Measurements from ENCODE around the gene MACF1. TPM values are rescaled to one million over a fixed set of nuclear protein-coding genes. Genes with fewer than 3 reads are reported as not detected.
"Not testable (repeated sequence)": the region's sequence is repeated elsewhere in the genome, so short reads cannot be mapped to it uniquely, and the experiment has no call there.

Gene MACF1
- total RNA-seq, 1 experiment from 2014 or later, result 189 TPM

DNA sequence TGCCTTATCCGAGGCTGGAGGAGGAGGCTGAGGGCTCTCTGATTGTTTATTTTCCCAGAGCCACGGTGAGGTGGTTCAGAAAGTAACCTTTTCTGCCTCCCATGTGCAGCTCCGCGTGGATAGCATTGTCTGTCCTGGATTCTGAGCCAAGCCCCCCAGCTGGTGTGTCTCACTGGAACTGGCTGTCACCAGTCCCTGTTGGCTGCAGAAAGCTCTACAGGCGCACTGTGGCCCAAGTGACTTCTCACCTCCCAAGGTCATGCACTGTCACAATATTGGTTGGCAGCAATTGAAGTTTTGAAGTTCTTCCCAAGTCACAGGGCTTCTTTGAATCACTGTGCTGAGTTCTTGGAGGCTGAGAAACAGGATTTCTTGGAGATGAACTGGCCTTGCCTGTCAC lies 295.2 kb downstream of the MACF1 start:
- Histone ChIP-seq H3K4me2 (no peak overlapping the region), H3K79me2 (ENCODE audit: low read depth) (no peaks in the 10 kb centered on the region), H3K9me3 (ENCODE audit: insufficient read depth, low read depth) (no peaks in the 10 kb centered on the region), H3K36me3 (ENCODE audit: low read depth) (no peaks in the 10 kb centered on the region), H3K27ac (no peak overlapping the region), H2AFZ (no peak overlapping the region), H3F3A (ENCODE audit: insufficient read depth, low read depth) (no peaks in the 10 kb centered on the region), H3K4me3 (no peak overlapping the region), H3K27me3 (ENCODE audit: insufficient read depth, low read depth) (no peaks in the 10 kb centered on the region), H3K9me2 (ENCODE audit: insufficient read depth) (no peaks in the 10 kb centered on the region), H4K20me1 (ENCODE audit: insufficient read depth) (no peaks in the 10 kb centered on the region), H3K4me1 (replicated peaks; ENCODE audit: insufficient read depth) (peaks cover 9% of the 10 kb centered on the region; the same call in 1 of the 2 replicates)
- DNase-seq, result no peak
- ChIA-PET POLR2A (ENCODE audit: unreplicated experiment) (no interaction called here), CTCF (no interaction called here)
- BruUV-seq (replicated peaks), result no TSS peak
- TF ChIP-seq EZH2 (IDR thresholded peaks at IDR 0.05; ENCODE audit: low read depth), result no peak
- TF ChIP-seq, protein P1, sequence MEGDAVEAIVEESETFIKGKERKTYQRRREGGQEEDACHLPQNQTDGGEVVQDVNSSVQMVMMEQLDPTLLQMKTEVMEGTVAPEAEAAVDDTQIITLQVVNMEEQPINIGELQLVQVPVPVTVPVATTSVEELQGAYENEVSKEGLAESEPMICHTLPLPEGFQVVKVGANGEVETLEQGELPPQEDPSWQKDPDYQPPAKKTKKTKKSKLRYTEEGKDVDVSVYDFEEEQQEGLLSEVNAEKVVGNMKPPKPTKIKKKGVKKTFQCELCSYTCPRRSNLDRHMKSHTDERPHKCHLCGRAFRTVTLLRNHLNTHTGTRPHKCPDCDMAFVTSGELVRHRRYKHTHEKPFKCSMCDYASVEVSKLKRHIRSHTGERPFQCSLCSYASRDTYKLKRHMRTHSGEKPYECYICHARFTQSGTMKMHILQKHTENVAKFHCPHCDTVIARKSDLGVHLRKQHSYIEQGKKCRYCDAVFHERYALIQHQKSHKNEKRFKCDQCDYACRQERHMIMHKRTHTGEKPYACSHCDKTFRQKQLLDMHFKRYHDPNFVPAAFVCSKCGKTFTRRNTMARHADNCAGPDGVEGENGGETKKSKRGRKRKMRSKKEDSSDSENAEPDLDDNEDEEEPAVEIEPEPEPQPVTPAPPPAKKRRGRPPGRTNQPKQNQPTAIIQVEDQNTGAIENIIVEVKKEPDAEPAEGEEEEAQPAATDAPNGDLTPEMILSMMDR (conservative IDR thresholded peaks at IDR 0.05), result no peak
- intact Hi-C loops (cut with micrococcal nuclease; ENCODE audit: unreplicated experiment), result loop anchor here (10.0 kb wide), 1 partner anchor 155 kb away; no protein-coding TSS in a partner anchor

DNA sequence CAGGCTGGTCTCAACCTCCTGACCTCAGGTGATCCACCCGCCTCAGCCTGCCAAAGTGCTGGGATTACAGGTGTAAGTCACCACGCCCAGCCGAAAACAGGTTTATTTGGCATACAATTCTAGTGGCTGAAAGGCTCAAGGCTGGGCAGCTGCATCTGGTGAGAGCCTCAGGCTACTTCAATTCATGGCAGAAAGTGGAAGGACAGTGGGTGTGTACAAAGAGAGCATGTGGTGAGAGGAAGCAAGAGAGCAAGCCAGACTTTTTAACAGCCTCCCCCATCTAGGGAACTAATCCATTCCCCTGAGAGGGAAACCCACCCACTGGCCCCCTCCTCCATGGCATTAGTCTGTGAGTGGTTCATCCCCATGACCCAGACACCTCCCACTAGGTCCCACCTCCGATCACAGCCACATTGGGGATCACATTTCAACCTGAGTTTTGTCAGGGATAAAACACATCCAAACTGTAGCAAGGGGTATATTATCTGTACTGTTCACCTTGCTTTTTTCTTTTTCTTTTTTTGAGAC lies 296.4 kb downstream of the MACF1 start:
- TF ChIP-seq EZH2 (IDR thresholded peaks at IDR 0.05; ENCODE audit: low read depth), result no peak
- TF ChIP-seq, protein P1 (conservative IDR thresholded peaks at IDR 0.05), result no peak
- Histone ChIP-seq H3K4me3 (no peak overlapping the region), H3K9me2 (ENCODE audit: insufficient read depth) (no peaks in the 10 kb centered on the region), H3K36me3 (ENCODE audit: low read depth) (no peaks in the 10 kb centered on the region), H3K4me1 (replicated peaks; ENCODE audit: insufficient read depth) (peaks cover 9% of the 10 kb centered on the region; the same call in 1 of the 2 replicates), H3K4me2 (no peak overlapping the region), H3K79me2 (ENCODE audit: low read depth) (no peaks in the 10 kb centered on the region), H3F3A (ENCODE audit: insufficient read depth, low read depth) (no peaks in the 10 kb centered on the region), H4K20me1 (ENCODE audit: insufficient read depth) (no peaks in the 10 kb centered on the region), H3K27ac (no peak overlapping the region), H2AFZ (no peak overlapping the region), H3K27me3 (ENCODE audit: insufficient read depth, low read depth) (no peaks in the 10 kb centered on the region), H3K9me3 (ENCODE audit: insufficient read depth, low read depth) (no peaks in the 10 kb centered on the region)
- BruUV-seq (replicated peaks), result no TSS peak
- peak; percentile 33 to 72 for DNase-seq
- CTCF ChIA-PET, result interaction anchor here (0.6 kb wide), 1 partner anchor 201 kb away, joined by 3 read pairs; no protein-coding TSS in a partner anchor
- intact Hi-C loops (cut with micrococcal nuclease; ENCODE audit: unreplicated experiment), result loop anchor here (10.0 kb wide), 1 partner anchor 154 kb away; no protein-coding TSS in a partner anchor
- POLR2A ChIA-PET (ENCODE audit: unreplicated experiment), result interaction anchor here (0.6 kb wide), 1 partner anchor 641 kb away, joined by 5 read pairs; the partner anchor contains the start of gene RRAGC

DNA sequence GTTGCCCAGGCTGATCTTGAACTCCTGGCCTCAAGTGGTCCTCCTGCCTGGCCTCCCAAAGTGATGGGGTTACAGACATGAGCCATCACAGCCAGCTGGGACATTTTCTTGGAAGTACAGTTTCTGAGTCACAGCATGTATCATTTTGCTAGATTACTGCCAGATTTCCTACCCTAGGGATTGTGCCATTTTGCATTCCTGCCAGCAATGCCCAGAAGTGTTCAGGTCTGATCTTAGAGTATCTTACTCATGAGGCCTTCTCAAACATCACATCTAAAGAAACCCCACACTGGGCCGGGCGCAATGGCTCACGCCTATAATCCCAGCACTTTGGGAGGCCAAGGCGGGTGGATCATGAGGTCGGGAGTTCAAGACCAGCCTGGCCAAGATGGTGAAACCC lies 297.2 kb downstream of the MACF1 start:
- H4K20me1 ChIP-seq (ENCODE audit: insufficient read depth), result no peaks in the 10 kb centered on the region
- BruUV-seq (replicated peaks), result no TSS peak
- no peak overlapping the region for H2AFZ ChIP-seq
- no peak overlapping the region for H3K27ac ChIP-seq
- POLR2A ChIA-PET (ENCODE audit: unreplicated experiment), result interaction anchor here (0.6 kb wide), 1 partner anchor 642 kb away, joined by 5 read pairs; the partner anchor contains the start of gene RRAGC
- no peaks in the 10 kb centered on the region for H3K27me3 ChIP-seq (ENCODE audit: insufficient read depth, low read depth)
- no peak for DNase-seq
- no peak overlapping the region for H3K4me2 ChIP-seq
- H3K9me3 ChIP-seq (ENCODE audit: insufficient read depth, low read depth), result no peaks in the 10 kb centered on the region
- TF ChIP-seq EZH2 (IDR thresholded peaks at IDR 0.05; ENCODE audit: low read depth), result no peak
- TF ChIP-seq, protein P1 (conservative IDR thresholded peaks at IDR 0.05), result no peak
- peaks cover 9% of the 10 kb centered on the region; the same call in 1 of the 2 replicates for H3K4me1 ChIP-seq (replicated peaks; ENCODE audit: insufficient read depth)
- no peaks in the 10 kb centered on the region for H3K9me2 ChIP-seq (ENCODE audit: insufficient read depth)
- CTCF ChIA-PET, result interaction anchor here (0.6 kb wide), 1 partner anchor 200 kb away, joined by 3 read pairs; no protein-coding TSS in a partner anchor
- H3K4me3 ChIP-seq, result no peak overlapping the region
- H3F3A ChIP-seq (ENCODE audit: insufficient read depth, low read depth), result no peaks in the 10 kb centered on the region; the same call in 1 of the 2 replicates
- no peaks in the 10 kb centered on the region for H3K79me2 ChIP-seq (ENCODE audit: low read depth)
- intact Hi-C loops (cut with micrococcal nuclease; ENCODE audit: unreplicated experiment), result loop anchor here (10.0 kb wide), 1 partner anchor 153 kb away; no protein-coding TSS in a partner anchor
- no peaks in the 10 kb centered on the region for H3K36me3 ChIP-seq (ENCODE audit: low read depth)

DNA sequence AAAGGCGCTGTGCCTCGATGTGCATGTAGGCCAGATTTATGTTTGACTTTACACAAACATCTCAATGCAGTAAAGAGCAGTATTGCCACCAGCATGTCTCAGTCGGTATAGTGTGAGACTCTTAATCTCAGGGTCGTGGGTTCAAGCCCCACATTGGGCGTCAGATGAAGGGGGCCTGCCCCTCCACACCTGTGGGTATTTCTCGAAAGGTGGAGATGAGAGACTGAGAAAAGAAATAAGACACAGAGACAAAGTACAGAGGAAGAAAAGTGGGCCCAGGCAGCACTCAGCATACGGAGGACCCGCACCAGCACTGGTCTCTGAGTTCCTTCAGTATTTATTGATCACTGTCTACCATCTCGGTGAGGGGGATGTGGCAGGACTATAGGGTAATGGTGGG lies 299.9 kb downstream of the MACF1 start:
- H3K4me2 ChIP-seq; H3K36me3 ChIP-seq (ENCODE audit: low read depth); H4K20me1 ChIP-seq (ENCODE audit: insufficient read depth); H3K27ac ChIP-seq; H2AFZ ChIP-seq; BruUV-seq (replicated peaks); H3K79me2 ChIP-seq (ENCODE audit: low read depth); POLR2A ChIA-PET (ENCODE audit: unreplicated experiment); DNase-seq; H3K9me2 ChIP-seq (ENCODE audit: insufficient read depth); H3K27me3 ChIP-seq (ENCODE audit: insufficient read depth, low read depth); H3K9me3 ChIP-seq (ENCODE audit: insufficient read depth, low read depth); H3K4me3 ChIP-seq; H3F3A ChIP-seq (ENCODE audit: insufficient read depth, low read depth); CTCF ChIA-PET: not testable (repeated sequence)
- intact Hi-C loops (cut with micrococcal nuclease; ENCODE audit: unreplicated experiment), result loop anchor here (10.0 kb wide), 1 partner anchor 150 kb away; no protein-coding TSS in a partner anchor
- peaks cover 14% of the 10 kb centered on the region for H3K4me1 ChIP-seq (replicated peaks; ENCODE audit: insufficient read depth)

Data from PC-9 (cell line).